ENCODE measurements around the gene PFAS. TPM values are rescaled to one million over a fixed set of nuclear protein-coding genes. Genes with fewer than 3 reads are reported as not detected.

PFAS gene
- total RNA-seq, 1 experiment from 2014 or later: 228 TPM

DNA sequence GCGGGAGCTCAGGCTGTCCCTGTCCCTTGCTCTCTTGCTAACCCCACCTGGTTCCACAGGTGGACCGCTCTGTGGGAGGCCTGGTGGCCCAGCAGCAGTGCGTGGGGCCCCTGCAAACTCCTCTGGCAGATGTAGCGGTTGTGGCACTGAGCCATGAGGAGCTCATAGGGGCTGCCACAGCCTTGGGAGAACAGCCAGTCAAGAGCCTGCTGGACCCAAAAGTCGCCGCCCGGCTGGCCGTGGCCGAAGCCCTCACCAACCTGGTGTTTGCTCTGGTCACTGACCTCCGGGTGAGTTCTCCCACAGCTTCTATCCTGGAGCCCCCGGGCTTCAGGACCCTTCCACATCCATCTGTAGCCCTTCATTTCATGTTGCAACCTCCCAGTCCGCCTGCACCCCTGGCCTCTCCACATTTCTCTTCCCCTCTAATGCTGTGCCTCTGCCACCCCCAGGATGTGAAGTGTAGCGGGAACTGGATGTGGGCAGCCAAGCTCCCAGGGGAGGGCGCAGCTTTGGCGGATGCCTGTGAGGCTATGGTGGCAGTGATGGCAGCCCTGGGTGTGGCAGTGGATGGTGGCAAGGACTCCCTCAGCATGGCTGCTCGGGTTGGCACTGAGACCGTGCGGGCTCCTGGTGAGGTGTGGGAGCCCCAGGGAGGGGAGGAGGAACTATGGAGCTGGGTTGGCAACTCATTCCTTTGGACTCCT, 15.9 kb downstream of the PFAS start:
- Histone ChIP-seq H4K5ac (ENCODE audit: insufficient read length, low read depth, low read length) (no peak overlapping the region), H3K27me3 (ENCODE audit: insufficient read depth, low read length) (no peaks in the 10 kb centered on the region), H3K4me1 (ENCODE audit: insufficient read depth, low read length) (no peaks in the 10 kb centered on the region), H3K4ac (ENCODE audit: low read depth, low read length) (no peak overlapping the region), H2BK5ac (ENCODE audit: insufficient read length, low read length) (no peak overlapping the region), H2BK15ac (ENCODE audit: low read depth, low read length) (no peak overlapping the region), H3K27ac (ENCODE audit: insufficient read length, low read depth, low read length) (no peak overlapping the region), H2AK5ac (ENCODE audit: insufficient read length, low read length) (no peak overlapping the region), H4K20me1 (ENCODE audit: control insufficient read depth, insufficient read depth, insufficient read length) (no peaks in the 10 kb centered on the region), H3K18ac (ENCODE audit: insufficient read length, low read depth, low read length) (no peak overlapping the region), H3K23me2 (ENCODE audit: insufficient read length, low read depth, low read length, poor library complexity, severe bottlenecking) (no peaks in the 10 kb centered on the region), H3K79me1 (ENCODE audit: insufficient read depth, low read depth, low read length, poor library complexity, severe bottlenecking) (no peaks in the 10 kb centered on the region), H3K14ac (ENCODE audit: insufficient read depth, low read length) (no peak overlapping the region), H3K23ac (ENCODE audit: insufficient read length, low read depth, low read length) (no peak overlapping the region), H2AFZ (ENCODE audit: low read length) (no peak overlapping the region), H4K8ac (replicated peaks; ENCODE audit: insufficient read length, low read depth, low read length) (no peak overlapping the region), H3K9ac (ENCODE audit: extremely low read depth, insufficient read length, low read length) (no peak overlapping the region), H3T11ph (ENCODE audit: low read length) (no peak overlapping the region), H3K4me2 (ENCODE audit: insufficient read depth, insufficient read length, low read length) (no peak overlapping the region), H3K79me2 (ENCODE audit: insufficient read depth, low read length) (no peaks in the 10 kb centered on the region), H2BK20ac (ENCODE audit: low read depth, low read length, poor library complexity, severe bottlenecking) (no peak overlapping the region), H2BK120ac (ENCODE audit: low read depth, low read length, poor library complexity, severe bottlenecking) (no peak overlapping the region), H3K9me3 (ENCODE audit: control insufficient read depth, low read depth, low read length) (no peaks in the 10 kb centered on the region), H3K56ac (ENCODE audit: insufficient read length, low read depth, low read length) (no peak overlapping the region), H4K91ac (ENCODE audit: insufficient read length, low read depth, low read length) (no peak overlapping the region), H2BK12ac (ENCODE audit: insufficient read length, low read depth, low read length) (no peak overlapping the region)
- Mint-ChIP-seq H3K4me1 (no peaks in the 10 kb centered on the region), H3K36me3 (ENCODE audit: insufficient read depth in 1 of 3, low read depth in 3 of 3) (peaks cover 60 to 95% (median 90%) of the 10 kb centered on the region in 3 experiments), H3K9me3 (no peaks in the 10 kb centered on the region; a peak in 1 of 5 replicates), H3K4me3 (no peak overlapping the region), H3K27me3 (ENCODE audit: low read depth) (no peaks in the 10 kb centered on the region), H3K27ac (no peak overlapping the region)
- TF ChIP-seq, protein P1, sequence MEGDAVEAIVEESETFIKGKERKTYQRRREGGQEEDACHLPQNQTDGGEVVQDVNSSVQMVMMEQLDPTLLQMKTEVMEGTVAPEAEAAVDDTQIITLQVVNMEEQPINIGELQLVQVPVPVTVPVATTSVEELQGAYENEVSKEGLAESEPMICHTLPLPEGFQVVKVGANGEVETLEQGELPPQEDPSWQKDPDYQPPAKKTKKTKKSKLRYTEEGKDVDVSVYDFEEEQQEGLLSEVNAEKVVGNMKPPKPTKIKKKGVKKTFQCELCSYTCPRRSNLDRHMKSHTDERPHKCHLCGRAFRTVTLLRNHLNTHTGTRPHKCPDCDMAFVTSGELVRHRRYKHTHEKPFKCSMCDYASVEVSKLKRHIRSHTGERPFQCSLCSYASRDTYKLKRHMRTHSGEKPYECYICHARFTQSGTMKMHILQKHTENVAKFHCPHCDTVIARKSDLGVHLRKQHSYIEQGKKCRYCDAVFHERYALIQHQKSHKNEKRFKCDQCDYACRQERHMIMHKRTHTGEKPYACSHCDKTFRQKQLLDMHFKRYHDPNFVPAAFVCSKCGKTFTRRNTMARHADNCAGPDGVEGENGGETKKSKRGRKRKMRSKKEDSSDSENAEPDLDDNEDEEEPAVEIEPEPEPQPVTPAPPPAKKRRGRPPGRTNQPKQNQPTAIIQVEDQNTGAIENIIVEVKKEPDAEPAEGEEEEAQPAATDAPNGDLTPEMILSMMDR (conservative IDR thresholded peaks at IDR 0.05): no peak
- DNase-seq: no peak
- no CpG with 5 or more reads among the region's 18 CpGs for WGBS (ENCODE audit: extremely low coverage, insufficient read length, low lambda C conversion rate)

All from H9 (cell line).